HG03196 (cell line): ENCODE results near the gene IL1RAPL1.
"Not testable (repeated sequence)": the region's sequence is repeated elsewhere in the genome, so short reads cannot be mapped to it uniquely, and the experiment has no call there.

Source experiments
- ATAC-seq: cut with Tn5 transposase; IDR thresholded peaks from one replicate; pipeline ENCODE4 v1.9.1; 2021; ENCODE audit not compliant: unreplicated experiment

IL1RAPL1 gene

GRCh38 chrX:28766561-28766960, 179.3 kb downstream of the IL1RAPL1 start:
- ATAC-seq = not testable (repeated sequence)

- ATAC-seq = no peak
These were observed 186.6 kb downstream of the IL1RAPL1 start for GRCh38 chrX:28773807-28774206.

GRCh38 chrX:28787206-28787605, 200.0 kb downstream of the IL1RAPL1 start:
- ATAC-seq = no peak

- not testable (repeated sequence) for ATAC-seq
These were observed 213.4 kb downstream of the IL1RAPL1 start for GRCh38 chrX:28800671-28801070.

GRCh38 chrX:28802625-28803024, 215.4 kb downstream of the IL1RAPL1 start:
- no peak for ATAC-seq

GRCh38 chrX:28835991-28836390, 248.7 kb downstream of the IL1RAPL1 start:
- no peak for ATAC-seq

- no peak for ATAC-seq
These were observed 256.6 kb downstream of the IL1RAPL1 start for GRCh38 chrX:28843817-28844216.

GRCh38 chrX:28847423-28847822, 260.2 kb downstream of the IL1RAPL1 start:
- no peak for ATAC-seq

GRCh38 chrX:28848707-28849106, 261.5 kb downstream of the IL1RAPL1 start:
- ATAC-seq = no peak

- ATAC-seq = no peak
These were observed 263.7 kb downstream of the IL1RAPL1 start for GRCh38 chrX:28850955-28851354.

GRCh38 chrX:28851871-28852270, 264.6 kb downstream of the IL1RAPL1 start:
- ATAC-seq = no peak

GRCh38 chrX:28854637-28855036, 267.4 kb downstream of the IL1RAPL1 start:
- ATAC-seq = no peak

- ATAC-seq = no peak
These were observed 289.2 kb downstream of the IL1RAPL1 start for GRCh38 chrX:28876408-28876807.

GRCh38 chrX:28876901-28877300, 289.7 kb downstream of the IL1RAPL1 start:
- no peak for ATAC-seq

GRCh38 chrX:28880136-28880535, 292.9 kb downstream of the IL1RAPL1 start:
- ATAC-seq = no peak

- ATAC-seq = no peak
These were observed 297.6 kb downstream of the IL1RAPL1 start for GRCh38 chrX:28884823-28885222.

GRCh38 chrX:28888416-28888815, 301.2 kb downstream of the IL1RAPL1 start:
- no peak for ATAC-seq

GRCh38 chrX:28889591-28890090, 302.4 kb downstream of the IL1RAPL1 start:
- ATAC-seq = no peak

GRCh38 chrX:28901637-28902036, 314.4 kb downstream of the IL1RAPL1 start:
- ATAC-seq = no peak

GRCh38 chrX:28910487-28910886, 323.2 kb downstream of the IL1RAPL1 start:
- no peak for ATAC-seq

GRCh38 chrX:28920153-28920943, 333.1 kb downstream of the IL1RAPL1 start:
- no peak for ATAC-seq

GRCh38 chrX:28922106-28922505, 334.9 kb downstream of the IL1RAPL1 start:
- no peak for ATAC-seq

- ATAC-seq = no peak
These were observed 359.6 kb downstream of the IL1RAPL1 start for GRCh38 chrX:28946846-28947245.
